Measurements from ENCODE around the gene ABLIM2. TPM values are rescaled to one million over a fixed set of nuclear protein-coding genes. Genes with fewer than 3 reads are reported as not detected.

ABLIM2 gene
- total and polyA plus RNA-seq, 10 of the 15 experiments (the other 5 are each of a cell fraction or from before 2014, with no cell fraction given) = 0.03 to 0.15 (median 0.05) TPM; not detected in 7

- no peak for TF ChIP-seq HSF1 (IDR thresholded peaks at IDR 0.05; ENCODE audit: low read depth, low read length)
These were observed 69.6 kb downstream of the ABLIM2 start (continued) for GRCh38 chr4:8088966-8089491.

- in situ Hi-C loops (cut with MboI) (no loop called here), intact Hi-C loops (cut with micrococcal nuclease; ENCODE audit: unreplicated experiment) (no loop called here)
- Histone ChIP-seq H3K4me2 (ENCODE audit: control insufficient read depth, insufficient read depth) (no peak overlapping the region), H3K79me2 (ENCODE audit: control insufficient read depth, insufficient read depth, low read length) (no peaks in the 10 kb centered on the region), H3K4me1 (ENCODE audit: control insufficient read depth, insufficient read depth, low read length) (no peaks in the 10 kb centered on the region), H3K9ac (ENCODE audit: control insufficient read depth, insufficient read depth, low read length) (no peak overlapping the region), H3K27ac (ENCODE audit: control insufficient read depth, insufficient read depth) (no peak overlapping the region), H3K36me3 (ENCODE audit: control insufficient read depth in 2 of 2, insufficient read depth in 2 of 2, low read length in 1 of 2) (no peaks in the 10 kb centered on the region), H3K4me3 (no peak overlapping the region), H2AFZ (ENCODE audit: control insufficient read depth, low read depth, low read length) (no peak overlapping the region), H4K20me1 (ENCODE audit: control insufficient read depth, insufficient read depth) (no peaks in the 10 kb centered on the region), H3K27me3 (replicated peaks in 1 of 2; ENCODE audit: control insufficient read depth in 2 of 2, insufficient read depth in 2 of 2, low read length in 1 of 2) (no peaks in the 10 kb centered on the region; a peak in 1 of 4 replicates), H3K9me3 (replicated peaks; ENCODE audit: control insufficient read depth, insufficient read depth, low read length) (peaks cover 2% of the 10 kb centered on the region; the same call in 1 of the 3 replicates)
- RAD21 ChIA-PET (ENCODE audit: unreplicated experiment) = no interaction called here
- BruUV-seq (replicated peaks) = no TSS peak
- FAIRE-seq (no peak), ATAC-seq (no peak), DNase-seq (ENCODE audit: low read depth, low spot score) (no peak)
- SMC1A ChIA-PET (ENCODE audit: uncharacterized antibody, unreplicated experiment) = no interaction called here
- CTCF ChIA-PET = no interaction called here
- TF ChIP-seq TAF1 (IDR thresholded peaks at IDR 0.05; ENCODE audit: borderline replicate concordance, low read depth, low read length) (no peak), FOXM1 (IDR thresholded peaks at IDR 0.05; ENCODE audit: low read depth, low read length) (no peak), ASH2L (IDR thresholded peaks at IDR 0.05; ENCODE audit: borderline replicate concordance, low read depth) (no peak), RELB (IDR thresholded peaks at IDR 0.05; ENCODE audit: low read depth) (no peak), SMAD1 (IDR thresholded peaks at IDR 0.05; ENCODE audit: low read depth, partially characterized antibody) (no peak), PAX5 (IDR thresholded peaks at IDR 0.05; ENCODE audit: borderline replicate concordance, low read depth, low read length) (no peak), E2F4 (IDR thresholded peaks at IDR 0.05; ENCODE audit: low read depth, low read length) (no peak), CTCF (IDR thresholded peaks at IDR 0.05 in 2 of 3, conservative IDR thresholded peaks at IDR 0.05 in 1 of 3; ENCODE audit: control insufficient read depth in 2 of 3, extremely low read depth in 1 of 3, insufficient read depth in 1 of 3, low read depth in 3 of 3, low read length in 3 of 3) (no peak), POLR2AphosphoS2 (IDR thresholded peaks at IDR 0.05; ENCODE audit: low read depth, low read length) (no peak), KLF5 (IDR thresholded peaks at IDR 0.05; ENCODE audit: partially characterized antibody) (no peak), ZNF622 (IDR thresholded peaks at IDR 0.05) (no peak), USF2 (IDR thresholded peaks at IDR 0.05; ENCODE audit: borderline replicate concordance, low read depth, low read length) (no peak), MAX (IDR thresholded peaks at IDR 0.05; ENCODE audit: low read depth, low read length) (no peak)
- POLR2A ChIA-PET = no interaction called here
- 61% methylated on average over 15 of the region's 18 CpGs for WGBS (ENCODE audit: insufficient coverage, insufficient replicate concordance, low lambda C conversion rate, missing lambda C conversion rate)
These were observed 70.6 kb downstream of the ABLIM2 start for GRCh38 chr4:8087921-8088495.
